ENCODE data around the gene ADAMTS2.

The ADAMTS2 gene

DNA sequence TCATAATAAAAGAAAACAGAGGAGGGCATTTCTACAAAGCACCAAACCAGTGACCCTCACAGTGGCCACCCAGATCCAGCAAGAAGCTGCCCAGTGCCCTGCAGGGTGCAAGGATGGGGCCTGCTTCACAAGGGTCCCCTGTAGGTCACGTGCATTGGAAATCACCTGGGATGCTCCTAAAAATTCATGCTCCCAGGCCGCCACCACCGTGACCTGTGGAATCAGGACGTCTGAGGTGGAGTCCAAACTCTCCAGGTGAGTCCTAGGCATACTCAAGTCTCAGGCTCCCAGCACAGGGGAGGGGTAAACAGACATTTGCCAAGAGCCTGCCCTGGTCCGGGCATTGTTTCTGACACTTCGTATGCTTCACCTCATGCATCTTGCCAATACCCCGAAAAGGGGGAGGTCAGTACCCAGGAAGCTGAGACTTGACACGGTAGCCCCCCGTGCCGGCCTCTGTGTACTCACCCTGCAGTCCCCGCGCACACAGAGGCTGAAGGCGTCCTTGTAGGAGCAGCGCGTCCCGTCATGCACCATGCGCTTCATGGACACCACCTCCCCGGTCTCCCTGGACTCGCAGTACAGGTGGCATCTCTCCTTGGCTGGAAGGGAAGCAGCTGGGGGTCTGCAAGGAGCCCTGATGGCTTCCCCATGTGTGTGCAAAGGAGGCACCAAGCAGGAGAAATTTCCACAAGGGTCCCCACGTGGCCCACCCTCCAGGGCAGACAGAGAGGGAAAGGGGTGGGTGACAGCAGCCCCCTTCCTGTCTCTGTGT lies 209.6 kb downstream of the ADAMTS2 start:
- TF ChIP-seq, protein P1, sequence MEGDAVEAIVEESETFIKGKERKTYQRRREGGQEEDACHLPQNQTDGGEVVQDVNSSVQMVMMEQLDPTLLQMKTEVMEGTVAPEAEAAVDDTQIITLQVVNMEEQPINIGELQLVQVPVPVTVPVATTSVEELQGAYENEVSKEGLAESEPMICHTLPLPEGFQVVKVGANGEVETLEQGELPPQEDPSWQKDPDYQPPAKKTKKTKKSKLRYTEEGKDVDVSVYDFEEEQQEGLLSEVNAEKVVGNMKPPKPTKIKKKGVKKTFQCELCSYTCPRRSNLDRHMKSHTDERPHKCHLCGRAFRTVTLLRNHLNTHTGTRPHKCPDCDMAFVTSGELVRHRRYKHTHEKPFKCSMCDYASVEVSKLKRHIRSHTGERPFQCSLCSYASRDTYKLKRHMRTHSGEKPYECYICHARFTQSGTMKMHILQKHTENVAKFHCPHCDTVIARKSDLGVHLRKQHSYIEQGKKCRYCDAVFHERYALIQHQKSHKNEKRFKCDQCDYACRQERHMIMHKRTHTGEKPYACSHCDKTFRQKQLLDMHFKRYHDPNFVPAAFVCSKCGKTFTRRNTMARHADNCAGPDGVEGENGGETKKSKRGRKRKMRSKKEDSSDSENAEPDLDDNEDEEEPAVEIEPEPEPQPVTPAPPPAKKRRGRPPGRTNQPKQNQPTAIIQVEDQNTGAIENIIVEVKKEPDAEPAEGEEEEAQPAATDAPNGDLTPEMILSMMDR (IDR thresholded peaks at IDR 0.05; ENCODE audit: borderline replicate concordance, insufficient read depth, low read depth, low read length): no peak
- no peak overlapping the region for H3K4me3 ChIP-seq (ENCODE audit: low read depth, low read length)

DNA sequence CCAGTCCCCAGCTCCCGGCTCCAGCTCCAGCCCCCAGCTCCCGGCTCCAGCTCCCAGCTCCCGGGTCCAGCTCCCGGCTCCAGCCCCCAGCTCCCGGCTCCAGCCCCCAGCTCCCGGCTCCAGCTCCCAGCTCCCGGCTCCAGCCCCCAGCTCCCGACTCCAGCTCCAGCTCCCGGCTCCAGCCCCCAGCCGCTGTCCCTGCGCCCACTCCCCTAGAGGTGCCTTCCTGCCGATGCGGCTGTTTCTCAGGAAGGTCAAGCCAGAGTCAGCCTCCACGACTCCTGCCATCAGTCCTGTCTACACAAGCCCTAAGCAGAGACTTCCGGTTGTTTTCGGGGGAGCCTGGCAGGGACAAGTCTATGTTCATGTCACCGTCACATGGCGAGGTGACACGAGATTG lies 210.3 kb downstream of the ADAMTS2 start:
- TF ChIP-seq, protein P1 (IDR thresholded peaks at IDR 0.05; ENCODE audit: borderline replicate concordance, insufficient read depth, low read depth, low read length): no peak
- H3K4me3 ChIP-seq (ENCODE audit: low read depth, low read length): no peak overlapping the region

DNA sequence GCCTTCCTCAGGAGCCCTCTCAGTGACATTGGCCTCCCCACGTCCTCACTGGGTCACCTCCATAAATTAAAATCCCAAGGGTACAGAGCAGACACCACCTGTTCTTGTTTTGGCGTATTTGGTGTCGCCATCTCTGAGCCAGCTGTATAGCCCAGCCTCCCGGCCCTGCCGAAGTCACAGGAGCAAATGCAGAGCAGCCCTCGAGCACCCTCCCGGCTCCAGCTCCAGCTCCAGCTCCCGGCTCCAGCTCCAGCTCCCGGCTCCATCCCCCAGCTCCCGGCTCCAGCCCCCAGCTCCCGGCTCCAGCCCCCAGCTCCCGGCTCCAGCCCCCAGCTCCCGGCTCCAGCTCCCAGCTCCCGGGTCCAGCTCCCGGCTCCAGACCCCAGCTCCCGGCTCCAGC lies 210.8 kb downstream of the ADAMTS2 start:
- TF ChIP-seq, protein P1 (IDR thresholded peaks at IDR 0.05; ENCODE audit: borderline replicate concordance, insufficient read depth, low read depth, low read length): no peak
- no peak overlapping the region for H3K4me3 ChIP-seq (ENCODE audit: low read depth, low read length)

DNA sequence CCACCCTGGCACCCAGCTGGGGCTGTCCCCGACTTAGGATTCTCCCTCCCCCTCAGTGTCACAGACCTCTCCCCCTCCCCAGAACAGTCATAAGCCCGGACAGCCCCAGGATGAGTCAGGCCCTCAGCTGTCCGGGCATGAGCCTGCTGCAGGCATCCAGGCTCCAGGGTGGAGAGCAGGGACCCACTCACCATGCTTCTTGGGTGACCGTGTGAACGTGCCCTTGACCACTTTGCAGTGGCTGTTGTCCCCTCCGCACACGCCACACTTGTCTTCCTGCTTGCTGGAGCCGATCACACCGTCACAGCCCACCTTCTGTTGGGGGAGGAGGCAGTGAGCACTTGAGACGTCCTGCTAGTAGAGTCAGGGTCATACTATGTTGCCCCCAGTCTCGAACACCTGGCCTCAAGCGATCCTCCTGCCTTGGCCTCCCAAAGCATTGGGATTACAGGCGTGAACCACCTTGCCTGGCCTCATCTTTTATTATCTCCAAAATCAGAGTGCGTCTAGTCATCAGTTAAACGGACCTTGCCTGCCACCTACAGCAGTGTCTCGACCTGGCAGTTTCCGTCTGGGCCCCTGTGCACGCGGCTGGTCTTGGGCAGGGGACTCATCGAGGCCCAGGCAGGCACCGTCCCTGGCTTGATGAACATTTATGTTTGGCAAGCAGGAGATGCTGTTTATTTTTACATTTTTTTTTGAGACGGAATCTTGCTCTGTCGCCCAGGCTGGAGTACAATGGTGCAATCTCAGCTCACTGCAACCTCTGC lies 212.5 kb downstream of the ADAMTS2 start:
- TF ChIP-seq, protein P1 (IDR thresholded peaks at IDR 0.05; ENCODE audit: borderline replicate concordance, insufficient read depth, low read depth, low read length): no peak
- H3K4me3 ChIP-seq (ENCODE audit: low read depth, low read length): no peak overlapping the region

DNA sequence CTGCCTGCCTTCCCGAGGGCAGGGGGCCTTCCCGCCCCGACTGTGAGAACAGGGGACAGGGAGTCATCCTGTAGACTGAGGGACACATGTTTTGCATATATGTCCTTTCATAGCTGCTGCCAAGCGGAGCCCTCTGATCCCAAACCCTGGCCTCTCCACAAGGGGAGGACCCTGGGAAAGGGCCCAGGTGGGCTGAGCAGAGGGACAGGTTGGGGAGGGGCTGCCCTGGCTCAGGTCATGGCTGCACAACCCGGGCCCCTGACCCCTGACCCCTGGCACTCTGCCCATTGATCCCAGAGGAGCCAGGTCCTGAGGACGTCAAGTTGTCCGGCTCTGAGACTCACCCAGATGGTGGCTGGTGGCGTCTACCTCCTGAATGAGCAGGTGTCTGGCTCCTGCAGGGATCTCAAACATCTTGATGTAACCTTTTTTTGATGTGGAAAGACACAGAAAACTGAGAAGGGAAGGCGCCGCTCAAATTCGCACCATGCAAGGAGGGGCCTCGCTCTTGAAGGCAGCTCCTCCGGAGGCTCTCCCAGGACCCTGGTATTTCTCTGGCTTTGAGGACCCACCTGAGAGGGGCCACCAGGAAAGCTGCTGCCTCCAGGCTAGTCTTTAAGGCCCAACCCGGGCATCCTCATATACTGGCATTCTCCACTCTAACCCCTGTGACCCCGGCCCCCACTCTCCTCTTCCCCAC lies 213.2 kb downstream of the ADAMTS2 start:
- H3K4me3 ChIP-seq (ENCODE audit: low read depth, low read length): no peak overlapping the region
- TF ChIP-seq, protein P1 (IDR thresholded peaks at IDR 0.05; ENCODE audit: borderline replicate concordance, insufficient read depth, low read depth, low read length): no peak

DNA sequence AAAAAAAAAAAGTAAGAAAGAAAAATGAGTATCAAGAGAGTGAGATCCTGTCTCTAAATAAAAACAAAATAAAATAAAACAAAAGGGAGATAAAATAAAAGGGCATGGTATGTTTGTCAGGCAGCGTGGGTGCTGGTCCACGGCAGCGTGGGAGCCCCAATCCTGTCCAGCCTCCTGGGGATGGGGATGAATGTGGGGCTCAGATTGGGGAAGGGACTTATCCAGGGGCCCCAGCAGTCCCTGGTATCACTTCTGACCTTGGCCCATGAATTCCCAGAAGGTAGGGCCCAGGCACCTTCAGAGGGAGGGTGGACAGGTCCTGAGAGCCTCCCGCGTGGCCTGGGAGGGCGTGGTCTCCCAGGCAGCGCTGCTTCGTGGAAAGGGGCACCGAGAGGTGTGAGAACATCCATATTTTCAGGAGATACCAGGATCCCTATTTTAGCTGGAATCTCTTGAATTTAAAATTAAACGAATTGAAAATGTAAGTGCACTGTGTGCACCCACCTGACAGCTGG lies 213.9 kb downstream of the ADAMTS2 start:
- TF ChIP-seq, protein P1 (IDR thresholded peaks at IDR 0.05; ENCODE audit: borderline replicate concordance, insufficient read depth, low read depth, low read length): no peak
- H3K4me3 ChIP-seq (ENCODE audit: low read depth, low read length): no peak overlapping the region
